HG02571 (cell line): ENCODE measurements around the gene GRAP2.
"Not testable (repeated sequence)": the region's sequence is repeated elsewhere in the genome, so short reads cannot be mapped to it uniquely, and the experiment has no call there.

Experiments
- ATAC-seq: cut with Tn5 transposase; IDR thresholded peaks from one replicate; pipeline ENCODE4 v1.9.1; 2021; ENCODE audit warnings: mild to moderate bottlenecking, moderate library complexity; ENCODE audit not compliant: unreplicated experiment

The GRAP2 gene

GRCh38 chr22:39896313-39896996, 4.4 kb upstream of the GRAP2 start:
- no peak for ATAC-seq

- ATAC-seq, result no peak
Observed at GRCh38 chr22:39897841-39898240, 3.0 kb upstream of the GRAP2 start.

- ATAC-seq, result no peak
Observed at GRCh38 chr22:39898997-39899396, 1.9 kb upstream of the GRAP2 start.

GRCh38 chr22:39901565-39902146, 772 bp downstream of the GRAP2 start:
- no peak for ATAC-seq

- not testable (repeated sequence) for ATAC-seq
Observed at GRCh38 chr22:39904024-39904423, 3.1 kb downstream of the GRAP2 start.

- no peak for ATAC-seq
Observed at GRCh38 chr22:39904862-39905261, 4.0 kb downstream of the GRAP2 start.

- no peak for ATAC-seq
Observed at GRCh38 chr22:39905687-39906086, 4.8 kb downstream of the GRAP2 start.

- no peak for ATAC-seq
Observed at GRCh38 chr22:39906207-39906606, 5.3 kb downstream of the GRAP2 start.

GRCh38 chr22:39907047-39907446, 6.2 kb downstream of the GRAP2 start:
- ATAC-seq, result no peak

- ATAC-seq, result no peak
Observed at GRCh38 chr22:39907605-39908097, 6.8 kb downstream of the GRAP2 start.

GRCh38 chr22:39908136-39908535, 7.3 kb downstream of the GRAP2 start:
- ATAC-seq, result no peak

GRCh38 chr22:39908737-39909136, 7.9 kb downstream of the GRAP2 start:
- no peak for ATAC-seq

- ATAC-seq, result no peak
Observed at GRCh38 chr22:39910876-39911613, 10.2 kb downstream of the GRAP2 start.

GRCh38 chr22:39913321-39913720, 12.4 kb downstream of the GRAP2 start:
- ATAC-seq, result no peak

- no peak for ATAC-seq
Observed at GRCh38 chr22:39913886-39914285, 13.0 kb downstream of the GRAP2 start.

GRCh38 chr22:39914584-39914983, 13.7 kb downstream of the GRAP2 start:
- ATAC-seq, result no peak

- ATAC-seq, result no peak
Observed at GRCh38 chr22:39915295-39915726, 14.4 kb downstream of the GRAP2 start.

GRCh38 chr22:39916496-39916895, 15.6 kb downstream of the GRAP2 start:
- ATAC-seq, result no peak

- no peak for ATAC-seq
Observed at GRCh38 chr22:39917197-39917643, 16.3 kb downstream of the GRAP2 start.

GRCh38 chr22:39917776-39918495, 17.1 kb downstream of the GRAP2 start:
- no peak for ATAC-seq

- ATAC-seq, result no peak
Observed at GRCh38 chr22:39920134-39920743, 19.4 kb downstream of the GRAP2 start.
